HG03066 (cell line): ENCODE data around the gene VRK3.

ENCODE experiments used
- ATAC-seq: cut with Tn5 transposase; IDR thresholded peaks from one replicate; pipeline ENCODE4 v1.9.1; 2021; ENCODE audit warnings: low read depth; ENCODE audit not compliant: unreplicated experiment

The VRK3 gene

DNA sequence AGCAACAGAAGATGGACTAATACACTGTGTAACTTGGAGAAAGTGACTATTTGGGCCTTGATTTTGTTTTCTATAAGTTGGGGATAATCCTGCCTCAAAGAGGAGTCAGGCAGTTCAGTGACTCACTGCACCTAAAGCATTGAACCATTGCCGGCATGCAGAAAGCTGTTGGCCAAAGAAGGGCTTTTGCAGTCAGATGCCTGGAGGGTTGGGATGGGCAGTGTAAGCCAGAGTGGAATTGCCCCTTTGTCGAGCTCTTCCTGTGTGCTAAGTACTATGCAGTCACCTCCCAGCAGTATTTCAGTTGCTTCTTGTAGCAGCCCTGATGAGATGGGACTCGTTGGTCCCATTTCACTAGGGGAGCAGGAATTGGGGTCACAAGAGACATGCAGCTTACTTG lies 11.7 kb upstream of the VRK3 start:
- ATAC-seq = no peak

DNA sequence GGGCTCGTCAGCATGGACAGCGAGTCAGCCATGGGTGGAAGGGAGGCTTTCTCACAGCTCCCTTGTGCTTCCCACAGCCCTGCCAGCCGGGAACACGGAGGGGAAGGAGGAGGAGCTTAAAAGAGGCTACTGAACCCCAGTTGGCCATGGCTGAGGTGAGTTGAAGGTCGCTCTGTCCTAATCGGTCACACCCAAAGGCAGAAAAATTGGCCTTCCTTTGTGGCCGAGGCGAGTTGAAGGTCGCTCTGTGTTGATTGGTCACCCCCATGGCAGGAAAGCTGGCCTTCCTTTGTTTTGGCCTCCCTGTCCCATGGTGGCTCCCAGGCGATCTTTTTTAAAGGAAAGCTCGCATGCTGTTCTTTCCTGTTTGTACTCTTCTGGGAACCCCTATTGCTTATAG lies 5.8 kb upstream of the VRK3 start:
- no peak for ATAC-seq

DNA sequence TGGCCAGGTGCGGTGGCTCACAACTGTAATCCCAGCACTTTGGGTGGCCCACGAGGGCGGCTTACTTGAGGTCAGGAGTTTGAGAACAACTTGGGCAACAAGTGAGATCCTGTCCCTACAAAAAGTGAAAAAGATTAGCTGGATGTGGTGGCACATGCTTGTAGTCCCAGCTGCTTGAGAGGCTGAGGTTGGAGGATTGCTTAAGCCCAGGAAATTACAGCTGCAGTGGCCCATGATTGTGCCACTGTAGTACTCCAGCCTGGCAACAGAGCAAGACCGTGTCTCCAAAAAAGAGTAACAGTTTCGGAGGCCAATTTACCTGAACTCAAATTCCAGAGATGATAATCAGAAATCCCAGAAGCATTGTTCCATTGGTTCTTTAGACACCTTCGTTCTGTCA lies 5.1 kb upstream of the VRK3 start:
- ATAC-seq = no peak

DNA sequence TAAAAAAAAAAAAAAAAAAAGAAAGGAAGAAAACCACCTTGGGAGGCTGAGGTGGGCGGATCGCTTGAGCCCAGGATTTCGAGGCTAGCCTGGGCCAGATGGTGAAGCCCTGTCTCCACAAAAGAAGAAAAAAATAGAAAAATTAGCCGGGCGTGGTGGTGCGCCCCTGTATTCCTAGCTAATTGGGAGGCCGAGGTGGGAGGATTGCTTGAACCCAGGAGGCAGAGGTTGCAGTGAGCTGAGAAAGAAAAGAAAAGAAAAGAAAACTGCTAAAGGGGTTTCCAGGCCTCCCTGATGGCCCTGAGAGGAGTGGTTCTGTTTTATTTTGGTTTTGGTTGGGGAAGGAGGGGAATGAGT lies 1.4 kb upstream of the VRK3 start:
- ATAC-seq = no peak

DNA sequence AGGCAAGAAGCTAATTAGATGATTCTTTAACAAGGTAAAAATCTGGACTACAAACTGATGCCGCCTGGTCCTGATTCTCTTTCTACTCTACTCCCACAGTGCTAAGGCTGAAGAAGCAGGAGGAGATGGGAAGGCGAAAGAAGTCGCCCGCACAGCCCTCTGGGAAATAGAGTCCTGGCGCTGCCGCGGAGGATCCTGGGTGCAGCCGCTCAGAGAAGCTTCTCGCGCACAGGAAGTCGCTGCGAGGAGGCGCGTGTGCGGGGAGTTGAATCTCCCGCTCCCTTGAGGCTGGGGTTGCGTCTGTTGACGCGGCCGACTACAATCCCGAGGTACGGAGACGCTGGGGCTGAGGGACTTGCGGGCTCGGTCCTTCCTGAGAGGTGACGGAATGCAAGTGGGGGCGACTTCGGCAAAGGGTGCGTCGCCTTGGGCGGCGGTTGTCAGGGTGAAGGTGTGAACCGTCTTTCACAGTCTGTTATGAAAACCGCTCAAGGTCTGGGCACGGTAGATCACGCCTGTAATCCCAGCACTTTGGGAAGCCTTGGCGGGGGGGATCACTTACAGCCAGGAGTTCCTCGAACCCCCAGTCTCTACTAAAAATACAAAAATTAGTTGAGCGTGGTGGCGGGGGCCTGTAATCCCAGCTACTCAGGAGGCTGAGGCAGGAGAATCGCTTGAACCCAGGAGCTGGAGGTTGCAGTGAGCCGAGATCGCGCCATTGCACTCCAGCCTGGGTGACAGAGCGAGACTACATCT lies 800 bp upstream of the VRK3 start, which contains the start of gene ZNF473:
Gene ZNF473, plus strand, starts transcription at position 212 of the 756 bp plus-strand sequence. CDS start 5,078 bp downstream, outside the sequence.
- peak; percentile 62 for ATAC-seq

DNA sequence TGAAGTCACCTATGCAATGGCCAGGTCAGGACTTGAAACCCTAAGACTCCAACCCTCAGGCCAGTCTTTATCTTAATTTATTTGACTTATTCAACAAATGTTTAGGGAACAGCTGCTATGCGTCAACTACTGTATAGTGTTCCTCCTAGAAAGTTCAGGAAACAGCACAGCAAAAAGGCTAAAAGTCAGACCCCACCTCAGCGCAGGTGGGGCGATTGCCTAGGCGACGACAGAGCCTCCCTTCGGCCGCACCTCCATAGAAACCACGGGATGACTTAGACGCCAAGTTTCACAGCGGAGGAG lies 502 bp downstream of the VRK3 start:
- ATAC-seq = no peak

DNA sequence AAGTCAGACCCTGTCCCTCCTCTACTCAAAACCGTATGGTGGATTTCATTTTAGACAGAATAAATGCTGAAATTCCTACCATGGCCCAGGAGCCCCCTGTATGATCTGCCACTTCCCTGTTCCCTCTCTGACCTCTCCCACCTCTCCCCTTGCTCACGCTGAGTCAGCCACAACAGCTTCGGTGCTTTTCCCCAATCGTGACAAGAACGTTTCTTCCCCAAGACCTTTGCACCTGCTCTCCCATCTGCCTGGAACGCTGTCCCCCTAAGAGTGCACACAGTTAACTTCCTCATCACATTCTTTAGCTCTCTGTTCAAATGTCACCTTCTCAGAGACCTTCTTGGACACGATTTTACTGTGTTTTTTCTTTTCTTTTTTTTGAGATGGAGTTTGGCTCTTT lies 2.3 kb downstream of the VRK3 start:
- no peak for ATAC-seq

DNA sequence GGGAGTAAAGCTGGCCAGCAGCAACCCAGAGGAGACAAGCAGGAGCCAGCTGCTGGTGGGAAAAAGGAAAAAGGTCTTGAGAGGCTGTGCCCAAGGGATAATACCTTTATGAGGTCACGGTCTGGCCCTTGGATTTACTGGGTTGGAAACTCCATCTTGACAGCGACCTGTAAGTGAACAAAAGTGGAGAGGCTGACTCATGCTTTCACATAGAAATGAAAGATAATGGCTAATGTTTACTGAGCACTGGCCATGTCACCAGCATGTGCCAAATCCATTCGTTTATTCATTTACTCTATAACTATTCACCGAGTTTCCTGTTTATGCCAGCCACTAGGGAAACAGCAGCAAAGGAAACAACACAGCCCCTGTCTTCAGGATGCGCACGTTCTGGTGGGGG lies 4.7 kb downstream of the VRK3 start:
- no peak for ATAC-seq

DNA sequence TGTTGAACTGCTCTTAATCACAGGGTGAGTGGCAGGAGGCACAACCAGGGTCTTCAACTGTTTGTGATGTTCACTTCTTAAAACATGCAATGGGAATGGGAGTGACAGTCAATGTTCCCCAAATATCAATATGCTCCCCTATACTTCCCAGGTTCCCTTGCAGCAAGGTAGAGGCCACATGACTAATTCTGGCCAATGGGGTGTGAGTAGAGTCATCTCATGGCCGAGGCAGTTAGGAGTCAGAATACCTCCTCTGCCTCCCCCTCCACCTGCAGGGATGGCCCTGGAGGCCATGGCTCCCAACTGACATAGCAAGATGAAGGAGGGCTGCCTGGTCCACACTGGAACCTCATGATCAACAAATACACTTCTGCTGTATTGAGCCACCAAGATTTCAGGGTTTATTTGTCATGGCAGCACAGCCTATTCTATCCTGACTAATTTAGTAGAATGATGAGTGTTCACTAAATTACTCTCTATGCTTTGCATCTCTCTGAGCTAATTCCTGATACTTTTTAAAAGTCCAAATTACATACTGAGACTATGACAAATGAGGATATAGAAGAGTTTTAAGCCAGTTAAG lies 8.9 kb downstream of the VRK3 start:
- ATAC-seq = no peak

DNA sequence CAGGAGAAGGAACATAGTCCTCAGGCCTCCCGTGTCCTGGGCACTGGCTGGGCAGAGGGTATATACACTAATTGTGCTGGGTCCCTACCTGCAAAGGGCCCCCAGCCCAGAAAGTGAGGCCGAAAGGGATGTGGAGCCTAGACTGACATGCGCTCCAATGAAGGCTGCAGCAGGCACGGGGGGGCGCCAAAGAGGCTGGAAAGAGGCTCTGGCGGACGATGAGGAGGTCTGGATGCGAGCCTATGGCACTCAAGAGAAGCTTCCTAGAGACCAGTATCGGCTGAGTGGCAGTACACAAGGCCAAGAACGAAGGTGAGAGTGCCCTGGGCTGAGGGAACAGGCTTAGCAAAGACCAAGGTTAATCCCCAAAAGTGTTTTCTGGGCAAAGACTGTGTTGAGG lies 16.6 kb downstream of the VRK3 start:
- ATAC-seq = no peak

DNA sequence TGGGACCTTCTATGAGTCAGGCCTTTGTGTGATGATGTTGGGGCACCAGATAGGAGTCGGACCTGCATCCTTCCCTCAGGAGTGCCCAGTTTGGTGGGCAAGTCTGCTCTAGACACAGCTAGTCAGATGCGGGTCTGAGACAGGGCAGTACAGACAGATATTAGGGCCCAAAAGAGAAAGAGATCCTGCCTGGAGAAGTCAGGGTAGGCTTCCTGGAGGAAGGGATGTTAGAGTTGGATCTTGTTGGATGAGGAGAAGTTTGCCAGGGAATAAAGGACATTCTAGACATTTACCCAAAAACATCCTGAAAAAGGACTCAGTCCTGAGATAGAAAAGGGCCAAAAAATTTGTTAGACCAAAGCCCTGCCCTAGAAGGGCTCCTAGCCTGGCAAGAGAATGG lies 17.2 kb downstream of the VRK3 start:
- no peak for ATAC-seq

DNA sequence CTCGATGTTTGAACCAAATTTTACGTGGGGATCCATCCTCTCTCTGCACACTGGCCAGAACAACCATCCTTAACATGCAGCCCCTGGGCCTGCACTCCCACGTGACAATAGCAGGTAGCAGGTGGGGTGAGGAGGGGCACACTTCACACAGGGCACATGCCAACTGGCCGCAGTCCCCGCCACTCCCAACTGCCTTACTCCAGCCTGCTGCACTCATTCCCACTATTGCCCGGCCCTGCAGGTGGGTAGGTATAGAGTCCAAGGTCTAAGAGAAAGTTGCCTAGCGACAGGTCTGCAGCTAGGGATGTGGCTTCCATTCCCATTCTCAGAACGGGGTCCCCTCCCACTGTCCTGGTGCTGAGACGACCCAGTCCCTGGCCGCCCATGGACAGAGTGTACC lies 18.0 kb downstream of the VRK3 start:
- no peak for ATAC-seq

DNA sequence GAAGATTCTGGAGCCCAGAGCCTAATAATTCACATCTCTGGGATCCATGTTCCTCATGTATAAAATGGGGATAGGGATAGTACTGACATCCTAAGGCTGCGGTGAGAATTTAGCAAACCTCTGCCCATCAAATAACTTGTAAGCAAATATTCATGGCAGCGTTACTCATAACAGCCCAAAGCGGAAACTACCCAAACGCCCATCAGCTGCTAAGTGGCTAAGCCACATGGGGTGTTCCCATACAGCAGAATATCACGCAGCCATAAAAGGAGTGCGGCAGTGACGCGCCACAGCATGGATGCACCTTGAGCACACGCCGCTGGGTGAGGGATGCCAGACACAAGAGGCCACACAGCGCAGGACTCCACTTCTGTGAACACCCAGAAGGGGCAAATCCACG lies 19.7 kb downstream of the VRK3 start:
- no peak for ATAC-seq

DNA sequence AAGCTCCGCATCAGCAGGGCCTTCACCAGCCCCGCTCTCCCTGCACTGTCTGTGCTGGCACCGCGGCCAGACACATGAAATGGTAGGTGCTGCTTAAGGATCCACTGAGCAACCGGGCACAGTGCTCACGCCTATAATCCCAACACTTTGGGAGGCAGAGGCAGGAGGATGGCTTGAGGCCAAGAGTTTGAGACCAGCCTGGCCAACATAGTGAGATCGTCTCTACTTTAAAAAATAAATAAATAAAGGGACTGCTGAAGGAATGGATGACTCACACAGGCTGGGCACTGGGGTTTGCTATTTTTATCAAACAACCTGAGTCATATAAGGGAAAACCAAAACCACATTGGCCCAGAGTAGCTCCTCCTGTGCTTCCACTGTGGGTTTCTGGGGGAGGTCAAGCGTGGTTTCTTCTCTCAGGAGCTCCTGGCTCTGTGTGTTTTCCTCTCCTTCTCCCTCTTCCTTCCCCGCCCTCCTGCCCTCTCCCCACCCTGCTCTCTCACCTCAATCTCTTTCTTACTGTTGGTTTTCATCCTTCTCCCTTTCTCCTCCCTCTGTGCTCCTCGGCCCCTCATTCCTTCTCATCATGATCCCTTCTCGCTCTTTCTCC lies 21.3 kb downstream of the VRK3 start:
- no peak for ATAC-seq

DNA sequence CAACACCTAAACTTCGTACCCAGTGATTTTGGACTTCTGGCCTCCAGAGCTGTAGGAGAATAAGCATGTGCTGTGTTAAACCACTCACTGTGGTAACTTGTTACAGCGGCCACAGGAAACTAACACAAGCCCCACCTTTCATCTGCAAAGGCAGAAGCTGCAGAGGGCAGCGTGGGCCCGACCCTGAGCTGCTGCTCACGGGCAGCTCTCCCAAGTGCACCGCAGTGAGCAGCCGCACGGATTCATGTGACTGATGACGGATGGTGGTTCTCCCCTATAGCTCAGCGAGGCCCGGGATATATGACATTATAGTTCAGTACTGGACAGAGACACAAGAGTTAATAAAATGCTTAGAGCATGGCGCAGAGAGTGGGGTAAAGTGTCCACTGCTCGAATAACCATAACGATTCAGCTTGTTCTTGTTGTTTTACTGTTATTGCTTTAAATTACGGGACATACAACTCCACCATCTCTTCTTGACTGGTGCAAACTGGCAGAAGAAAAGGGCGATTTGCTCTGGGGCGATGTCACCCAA lies 21.9 kb downstream of the VRK3 start:
- no peak for ATAC-seq

DNA sequence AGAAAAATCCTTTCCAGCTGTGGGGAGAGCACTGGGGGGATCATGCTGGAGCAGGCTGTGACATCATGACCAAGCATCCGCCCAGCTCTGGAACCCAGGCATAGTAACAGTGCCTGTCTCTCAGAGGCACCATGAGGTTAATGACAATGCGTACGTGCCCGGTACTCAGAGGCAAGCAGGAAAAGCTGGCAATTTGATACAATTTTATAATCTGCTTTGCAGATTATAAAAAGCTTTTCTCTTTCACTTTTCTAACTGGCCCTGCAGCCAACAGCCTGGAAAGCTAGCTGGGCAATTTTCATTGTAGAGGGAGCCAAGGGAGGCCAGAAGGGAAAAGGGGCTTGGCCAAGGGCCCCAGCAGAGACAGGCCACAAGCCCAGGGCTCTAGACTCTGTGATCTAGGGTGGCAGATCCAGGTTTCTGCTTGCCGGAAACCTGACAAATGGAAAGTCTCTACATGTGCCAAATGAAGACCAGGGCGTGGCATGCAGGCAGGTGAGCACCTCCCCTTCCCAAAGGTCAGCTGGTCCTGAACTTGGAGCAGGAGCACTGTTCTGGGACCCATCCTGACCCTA lies 22.7 kb downstream of the VRK3 start:
- no peak for ATAC-seq

DNA sequence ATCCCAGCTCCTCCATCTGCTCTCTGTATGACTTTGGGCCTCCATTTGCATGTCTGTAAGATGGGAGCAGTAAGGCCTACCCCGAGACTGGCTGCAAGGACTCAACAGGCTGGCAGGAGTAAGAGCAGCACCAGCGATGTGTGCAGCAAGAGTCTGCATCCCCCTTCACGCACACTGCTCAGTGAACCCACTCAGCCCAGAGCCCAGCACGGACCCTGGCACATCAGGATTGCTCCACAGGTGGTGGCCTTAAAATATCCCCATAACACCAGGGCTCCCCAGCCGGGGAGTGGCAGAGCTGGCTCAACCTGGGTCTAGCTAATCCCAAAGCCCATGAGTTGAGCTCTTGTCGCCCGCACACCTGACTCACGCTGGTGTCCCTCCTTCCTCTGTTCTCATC lies 23.4 kb downstream of the VRK3 start:
- no peak for ATAC-seq

DNA sequence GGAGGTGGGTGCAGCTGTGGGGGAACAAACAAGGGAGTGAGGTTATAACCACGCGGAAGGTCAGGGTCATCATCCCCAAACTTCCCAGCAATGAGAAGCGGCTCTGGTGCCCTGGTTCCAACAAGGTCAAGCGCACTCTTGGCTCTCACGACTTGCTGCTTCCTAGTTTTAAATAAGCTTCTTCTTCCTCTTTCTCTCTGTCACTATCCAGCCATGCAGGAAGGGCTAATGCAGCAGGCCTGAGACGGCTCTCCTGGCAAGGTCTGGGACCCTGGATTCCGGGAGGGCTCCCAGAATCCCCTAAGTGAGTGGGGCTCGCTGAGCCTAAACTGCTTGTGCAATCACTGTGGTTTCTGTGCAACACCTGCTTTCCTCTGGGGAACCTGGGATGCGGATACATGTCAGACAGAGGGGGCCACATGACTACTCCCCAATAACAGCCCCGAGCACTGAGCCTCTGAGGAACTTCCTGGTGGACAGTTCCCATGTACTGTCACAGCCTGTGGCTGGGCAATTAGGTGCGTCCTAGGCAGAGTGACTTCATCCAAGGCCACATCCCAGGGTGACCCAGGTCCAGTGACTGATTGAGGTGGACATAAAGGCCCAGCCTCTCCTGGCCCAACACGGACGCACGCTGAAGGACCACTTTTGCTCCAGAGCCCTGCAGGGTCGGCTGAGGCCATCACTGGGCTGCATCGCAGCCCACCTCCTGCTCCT lies 24.2 kb downstream of the VRK3 start:
- ATAC-seq = no peak

DNA sequence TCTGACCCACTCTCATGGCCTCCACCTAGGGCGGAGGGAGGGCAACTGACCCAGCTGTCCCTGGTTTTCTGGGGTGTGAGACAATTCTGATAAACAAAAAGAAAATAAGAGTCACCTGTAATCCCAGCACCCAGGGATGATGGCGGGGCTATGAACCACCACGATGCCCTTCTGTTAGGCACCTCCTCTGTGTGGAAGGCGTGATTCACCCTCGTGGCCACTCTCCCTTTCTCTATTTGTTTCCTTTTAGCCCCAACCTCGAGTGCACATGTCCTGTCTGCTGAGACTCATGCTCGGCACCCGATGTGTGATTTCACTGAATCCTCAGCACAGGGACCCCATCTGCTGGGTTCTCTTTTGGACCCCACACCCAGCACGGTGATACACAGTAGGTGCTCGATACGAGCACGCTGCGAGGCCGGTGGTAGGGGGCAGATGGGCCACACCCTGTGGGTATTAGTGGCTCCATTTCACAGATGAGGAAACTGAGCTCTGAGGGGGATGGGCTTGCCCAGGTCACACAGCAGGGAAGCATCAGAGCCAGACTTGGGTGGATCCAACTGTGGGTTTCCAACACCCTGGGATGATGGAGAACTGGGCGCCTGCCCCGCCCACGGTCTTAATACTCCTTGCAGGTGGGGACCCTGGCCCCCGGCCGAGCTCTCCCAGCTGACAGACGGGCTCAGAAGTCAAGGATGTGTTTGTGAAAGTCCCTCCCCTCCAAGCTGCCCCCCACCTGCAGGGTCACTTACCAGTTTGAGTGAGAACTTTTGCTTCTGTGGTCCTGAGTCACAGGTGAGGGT lies 24.9 kb downstream of the VRK3 start:
- no peak for ATAC-seq

DNA sequence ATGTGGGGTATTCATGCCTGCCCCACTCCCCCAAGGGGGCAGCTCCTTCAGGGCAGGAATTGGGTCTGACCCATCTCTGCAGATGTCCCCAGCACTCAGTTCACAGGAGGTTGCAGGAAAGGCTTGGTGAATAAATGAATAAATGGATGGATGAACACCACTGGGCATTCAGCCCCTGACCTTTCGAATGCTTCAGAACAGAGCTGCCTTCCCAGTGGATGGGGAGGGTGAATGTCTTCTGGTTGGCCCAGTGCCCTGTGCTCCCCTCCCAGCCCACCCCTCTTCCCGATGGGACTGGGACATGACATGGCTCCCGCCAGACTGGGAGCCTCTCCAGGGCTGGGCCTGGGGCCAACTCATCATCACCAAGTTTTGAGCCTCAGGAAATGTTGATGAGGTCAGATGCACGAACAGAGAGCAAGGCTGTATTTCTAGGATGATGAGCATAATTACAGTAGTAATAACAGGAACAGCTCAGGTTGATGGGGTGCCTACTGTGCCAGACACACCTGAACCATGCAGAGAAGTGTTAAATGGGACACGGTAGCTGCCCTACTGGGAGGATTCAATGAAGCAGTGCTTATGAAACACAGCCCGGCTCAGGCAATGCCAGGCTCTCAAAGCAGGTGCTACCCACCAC lies 25.7 kb downstream of the VRK3 start:
- no peak for ATAC-seq
